Measurements from ENCODE around the gene MIOX.

Gene MIOX

DNA sequence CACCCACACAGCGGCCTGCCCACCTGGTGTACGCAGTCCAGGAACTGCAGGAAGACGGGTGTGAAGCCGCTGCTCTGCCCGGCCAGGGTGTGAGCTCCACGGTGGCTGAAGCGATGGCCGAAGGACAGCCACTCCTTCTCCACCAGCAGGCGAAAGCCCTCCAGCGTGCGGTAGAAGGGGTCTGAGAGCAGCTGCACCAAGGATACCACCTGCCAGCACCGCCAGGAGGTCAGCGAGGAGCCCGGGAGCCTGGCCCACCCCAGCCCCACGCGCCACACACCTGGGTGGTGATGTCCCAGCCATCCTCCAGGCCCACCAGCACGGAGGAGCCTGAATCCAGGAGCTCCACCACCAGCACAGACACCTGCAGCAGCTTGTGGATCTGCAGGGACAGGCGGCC lies 31.5 kb upstream of the MIOX start:
- DNase-seq (ENCODE audit: low spot score), result no peak

DNA sequence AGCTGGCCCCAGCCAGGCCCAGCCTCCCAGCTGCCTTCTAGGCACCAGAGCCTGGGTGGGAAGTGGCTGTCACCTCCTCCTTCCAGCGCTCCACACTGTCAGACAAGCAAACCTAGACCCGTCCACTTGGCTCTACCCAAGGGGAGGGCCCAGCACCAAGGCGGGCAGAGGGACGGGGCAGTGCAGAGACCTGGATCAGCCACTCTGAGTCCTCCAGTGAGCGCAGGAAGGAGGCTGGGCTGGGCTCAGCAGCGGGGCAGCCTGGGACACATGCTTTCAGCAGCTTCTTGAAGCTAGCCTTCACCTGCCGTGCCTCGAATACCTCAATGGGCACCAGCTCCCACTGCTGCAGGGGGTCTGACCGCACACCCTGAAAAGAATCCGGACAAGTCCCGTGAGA lies 30.6 kb upstream of the MIOX start:
- no peak for DNase-seq (ENCODE audit: low spot score)

GRCh38 chr22:50456466-50457234 lies 30.0 kb upstream of the MIOX start:
- DNase-seq (ENCODE audit: low spot score), result no peak

GRCh38 chr22:50459016-50459415 lies 27.6 kb upstream of the MIOX start:
- no peak for DNase-seq (ENCODE audit: low spot score)

DNA sequence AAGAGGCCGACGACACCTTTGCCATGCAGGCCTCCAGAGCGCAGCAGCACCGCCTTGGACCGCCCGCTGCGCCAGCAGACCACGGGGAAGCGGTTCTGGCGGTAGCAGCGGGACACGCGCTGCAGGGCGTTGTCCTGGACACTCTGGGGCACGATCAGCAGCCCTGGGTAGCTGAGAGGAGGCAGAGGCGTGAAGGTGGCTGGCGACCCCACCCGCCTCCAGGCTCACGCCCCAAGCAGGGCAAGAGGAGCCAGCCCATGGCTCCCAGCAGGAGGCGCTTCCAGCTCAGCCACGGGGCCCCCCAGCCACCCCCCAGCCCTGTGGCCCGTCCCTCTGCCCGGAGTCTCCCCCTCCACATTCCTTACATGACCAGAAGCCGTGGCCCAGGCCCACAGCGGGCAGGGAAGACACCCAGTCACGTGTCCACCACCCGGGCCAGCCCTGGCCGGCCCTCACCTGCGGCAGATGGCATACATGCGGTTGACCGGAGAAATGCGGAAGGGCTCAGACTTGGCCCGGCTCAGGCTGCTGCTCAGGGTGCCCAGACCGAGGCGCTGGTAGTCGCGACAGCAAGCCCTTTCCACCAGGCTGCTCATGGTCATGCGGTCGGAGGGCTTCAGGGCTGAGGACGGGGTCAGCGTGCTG lies 27.0 kb upstream of the MIOX start:
- no peak for DNase-seq (ENCODE audit: low spot score)

GRCh38 chr22:50460938-50461337 lies 25.7 kb upstream of the MIOX start:
- DNase-seq (ENCODE audit: low spot score), result no peak

DNA sequence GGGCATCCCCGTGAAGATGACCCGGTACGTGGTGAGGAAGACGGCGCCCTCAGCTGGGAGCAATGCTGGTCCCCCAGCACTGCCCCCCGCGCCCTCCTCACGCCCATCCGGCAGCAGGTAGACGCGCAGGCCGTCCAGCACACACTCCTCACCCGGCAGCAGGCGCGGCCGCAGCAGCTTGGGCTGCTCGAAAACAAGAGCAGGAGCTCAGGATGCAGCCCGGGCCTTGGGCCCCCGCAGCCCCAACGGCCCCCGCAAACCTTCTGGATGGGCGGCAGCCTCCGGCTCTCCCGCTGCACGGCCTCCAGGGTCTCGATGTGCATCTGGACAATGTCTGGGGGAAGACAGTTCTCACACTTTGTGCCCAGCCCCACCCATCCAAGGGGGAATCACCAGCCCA lies 25.1 kb upstream of the MIOX start:
- no peak for DNase-seq (ENCODE audit: low spot score)

DNA sequence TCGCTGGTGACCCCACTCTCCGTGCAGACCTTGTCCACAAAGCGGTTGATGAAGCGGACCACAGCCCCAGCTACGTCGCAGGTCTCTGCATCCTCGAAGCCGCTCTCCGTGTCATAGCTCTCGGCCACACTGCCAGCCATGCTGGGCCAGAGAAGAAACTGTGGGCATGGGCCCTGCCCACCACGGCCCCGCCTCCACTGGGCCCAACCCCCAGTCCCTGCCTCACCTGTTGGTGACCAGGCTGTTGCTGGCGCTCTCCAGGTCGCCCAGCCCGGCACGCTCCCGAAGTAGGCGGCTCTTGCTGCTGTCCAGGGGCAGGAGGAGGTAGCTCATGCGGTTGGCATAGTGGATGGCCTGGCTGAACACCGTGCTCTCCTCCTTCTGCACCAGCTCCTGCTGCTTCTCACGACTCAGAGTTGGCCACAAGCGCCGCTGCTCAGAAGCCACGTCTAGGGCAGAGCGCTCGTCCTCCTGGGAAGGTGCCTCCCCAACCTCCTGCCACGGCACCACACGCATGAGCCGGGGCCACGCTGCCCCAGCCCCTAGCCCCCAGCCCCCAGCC lies 24.6 kb upstream of the MIOX start:
- DNase-seq (ENCODE audit: low spot score), result no peak

- DNase-seq (ENCODE audit: low spot score), result no peak
Measured at GRCh38 chr22:50463188-50463900, 23.3 kb upstream of the MIOX start.

DNA sequence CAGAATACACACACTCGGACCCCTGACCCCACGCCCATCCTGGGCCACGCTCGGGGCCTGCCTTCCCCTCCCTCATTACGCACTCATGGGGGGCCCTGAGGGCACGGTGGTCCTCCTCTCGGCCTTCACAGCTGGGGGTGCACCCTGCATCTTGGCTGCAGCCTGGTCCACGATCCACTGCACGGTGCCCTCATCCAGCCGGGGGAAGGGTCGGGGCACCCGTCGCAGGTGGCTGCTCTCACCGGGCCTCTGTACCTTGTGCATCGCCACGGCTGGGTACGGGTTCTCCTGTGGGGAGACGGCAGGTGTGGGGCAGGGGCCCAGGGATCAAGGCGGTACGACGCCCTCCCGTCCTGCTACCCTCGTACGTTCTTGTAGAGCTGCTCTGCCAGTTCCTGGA lies 22.2 kb upstream of the MIOX start:
- no peak for DNase-seq (ENCODE audit: low spot score)

DNA sequence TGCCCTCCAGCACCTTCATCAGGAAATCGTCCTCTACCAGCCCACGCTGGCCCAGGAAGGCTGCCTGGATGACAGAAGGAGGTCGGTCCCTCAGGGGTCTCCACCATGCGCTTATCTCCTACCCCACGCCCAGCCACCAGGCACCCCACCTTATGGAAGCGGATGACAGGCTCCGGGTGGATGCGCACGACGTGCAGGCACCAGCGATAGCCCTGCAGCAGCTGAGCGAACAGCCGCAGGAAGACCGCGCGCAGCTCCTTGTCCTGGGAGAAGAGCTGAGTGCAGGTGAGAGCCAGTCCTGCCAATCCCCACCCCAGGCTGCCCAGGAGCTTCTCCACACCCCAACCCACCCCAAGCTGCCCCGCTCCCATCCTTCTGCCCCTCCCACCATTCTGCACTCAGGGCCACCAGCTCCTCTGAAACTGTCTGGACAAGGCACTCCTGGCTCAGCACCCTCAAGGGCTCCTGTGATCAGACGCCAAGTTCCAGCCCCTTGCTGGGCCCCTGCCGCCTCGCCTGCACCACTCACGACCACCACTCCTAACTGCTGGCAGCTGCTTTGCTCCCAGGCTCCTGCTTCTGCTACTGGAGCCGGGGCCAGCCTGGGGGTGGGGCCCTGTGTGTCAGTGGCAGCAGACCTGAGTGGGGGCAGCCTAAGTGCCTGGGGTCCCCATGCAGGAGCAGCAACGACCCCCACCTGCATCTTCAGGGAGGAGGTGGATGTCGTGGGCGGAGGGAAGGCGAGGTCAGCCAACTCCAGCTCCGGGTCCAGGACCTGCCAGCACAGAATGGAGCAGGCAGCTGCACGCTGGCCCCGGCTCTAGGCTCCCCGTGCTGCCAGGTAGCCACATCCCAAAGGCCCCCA lies 21.4 kb upstream of the MIOX start:
- no peak for DNase-seq (ENCODE audit: low spot score)

DNA sequence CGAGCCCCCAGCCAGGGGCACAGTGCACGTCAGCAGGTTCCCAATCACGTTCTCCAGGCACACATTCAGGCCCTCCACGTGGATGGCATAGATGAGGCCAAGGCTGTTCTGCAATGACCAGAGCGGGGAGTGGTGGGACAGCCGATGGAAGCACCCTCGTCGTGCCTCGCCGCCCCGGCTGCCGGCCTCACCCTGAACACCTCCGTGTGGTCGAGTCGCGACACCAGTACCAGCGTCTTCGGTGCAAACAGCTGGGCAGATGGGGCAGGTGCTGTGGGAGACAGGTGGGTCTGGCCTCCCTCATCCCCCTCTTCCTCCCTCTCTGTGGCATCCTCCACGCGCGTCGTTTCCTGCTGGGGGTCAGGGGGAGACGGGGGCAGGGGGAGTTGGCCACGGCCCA lies 19.3 kb upstream of the MIOX start:
- no peak for DNase-seq (ENCODE audit: low spot score)

GRCh38 chr22:50467773-50468440 lies 18.8 kb upstream of the MIOX start:
- DNase-seq (ENCODE audit: low spot score), result no peak

GRCh38 chr22:50468626-50469025 lies 18.0 kb upstream of the MIOX start:
- DNase-seq (ENCODE audit: low spot score), result no peak

GRCh38 chr22:50469377-50470305 lies 17.0 kb upstream of the MIOX start:
- peak; percentile 97 for DNase-seq (ENCODE audit: low spot score)

DNA sequence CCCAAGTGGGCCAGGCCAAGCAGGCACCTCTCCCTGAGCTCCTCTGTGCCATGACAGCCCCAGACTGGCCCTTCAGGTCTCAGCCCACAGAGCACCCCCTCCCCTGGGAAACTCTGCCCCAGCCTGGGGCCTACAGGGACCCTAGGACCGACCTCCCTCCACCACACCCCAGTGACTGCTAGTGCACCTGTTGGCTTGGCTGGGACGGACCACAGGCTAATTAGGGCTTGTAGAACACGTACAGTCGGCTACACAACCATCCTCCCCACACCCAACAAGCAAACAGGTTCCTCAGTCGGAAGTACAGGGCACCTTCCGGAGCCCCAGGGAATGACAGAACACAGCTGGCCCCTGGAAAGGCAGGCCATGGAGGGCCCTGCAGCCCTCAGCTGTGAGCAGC lies 16.2 kb upstream of the MIOX start:
- DNase-seq (ENCODE audit: low spot score), result peak; percentile 89

DNA sequence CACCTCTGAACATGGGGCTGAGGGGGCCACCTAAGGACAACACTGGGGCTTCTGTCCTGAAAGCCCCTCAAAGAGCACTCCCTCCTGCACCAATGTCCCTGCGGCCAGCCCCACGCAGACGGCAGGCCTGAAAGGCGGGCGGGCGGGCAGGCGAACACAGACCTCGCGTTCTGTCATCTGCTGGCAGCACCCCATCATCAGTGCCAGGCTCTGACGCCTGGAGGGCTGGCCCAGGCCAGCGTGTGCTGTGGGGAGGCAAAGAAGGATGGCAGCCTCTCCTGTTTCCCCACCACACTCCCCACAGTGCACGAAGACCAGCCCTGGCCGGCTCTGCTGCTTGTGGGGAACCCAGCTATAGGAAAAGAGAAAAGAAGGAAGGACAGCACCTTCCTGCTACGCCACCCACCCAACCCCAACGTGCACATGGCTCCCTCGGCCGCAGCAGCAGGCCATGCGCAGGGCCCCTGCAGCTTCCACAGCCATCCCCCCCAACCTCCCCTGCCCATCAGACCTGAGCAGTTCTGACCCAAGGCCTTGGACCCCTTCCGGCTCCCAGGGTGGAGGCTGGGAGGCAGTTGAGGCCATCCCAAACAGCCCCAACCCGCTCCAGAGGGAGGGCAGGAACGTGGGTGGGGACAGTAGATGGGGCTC lies 15.3 kb upstream of the MIOX start:
- no peak for DNase-seq (ENCODE audit: low spot score)

DNA sequence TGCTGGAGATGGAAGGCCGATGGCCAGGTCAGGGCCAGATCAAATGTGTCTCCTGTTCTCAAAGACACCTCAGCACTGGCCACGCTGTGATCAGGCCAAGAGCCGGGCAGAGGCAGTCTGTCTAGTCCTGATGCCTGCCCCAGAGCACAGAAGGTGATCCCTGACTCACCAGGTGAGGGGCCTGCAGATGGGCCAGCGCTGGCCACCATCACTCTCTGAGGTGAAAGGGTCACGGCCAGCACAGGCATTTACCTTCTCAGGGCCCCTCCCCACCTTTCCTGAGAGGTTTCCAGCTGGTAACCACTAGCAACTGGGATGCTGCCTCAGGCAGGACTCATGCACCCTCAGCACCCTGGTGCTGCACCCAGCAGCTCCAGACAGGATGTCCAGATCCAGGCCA lies 14.7 kb upstream of the MIOX start:
- no peak for DNase-seq (ENCODE audit: low spot score)

- DNase-seq (ENCODE audit: low spot score), result peak; percentile 87
Measured at GRCh38 chr22:50473088-50473487, 13.6 kb upstream of the MIOX start.

All from NAMALWA (cell line).